OCI-LY7 (cell line): ENCODE measurements around the gene PDGFB. TPM values are rescaled to one million over a fixed set of nuclear protein-coding genes. Genes with fewer than 3 reads are reported as not detected.

Source experiments
- BruUV-seq: library from RNA; stranded (reverse); fragments of 400-500 nt; replicated peaks from 2 replicates; lab custom pipeline; 2021; lab: Mats Ljungman, UMichigan
- CTCF ChIA-PET: fragments of 300-600 bp; sonication (Branson Sonifier 250); formaldehyde crosslinking; loops from one replicate; lab custom pipeline; 2022; ENCODE audit warnings: antibody characterized with exemption; ENCODE audit not compliant: unreplicated experiment; lab: Charles Lee
- POLR2A ChIA-PET: fragments of 300-600 bp; sonication (Branson Sonifier 250); formaldehyde crosslinking; loops from one replicate; lab custom pipeline; 2022; ENCODE audit warnings: antibody characterized with exemption; lab: Charles Lee
- DNase-seq: peaks from one replicate; pipeline ENCODE4 v3.0.0-alpha.2; 2015; ENCODE audit warnings: low spot score
- H2AFZ ChIP-seq: fragments of 200-600 bp; sonication (generic), shearing (Covaris generic); 2 replicates; pipeline ENCODE4 v1.6.1; 2014; ENCODE audit warnings: mild to moderate bottlenecking, antibody characterized with exemption, low read length, moderate library complexity
- H3K27ac ChIP-seq: fragments of 200-600 bp; sonication (generic); 2 replicates; pipeline ENCODE4 v1.5.1; 2014; ENCODE audit warnings: mixed run types, low read depth, mild to moderate bottlenecking, moderate library complexity, low read length, inconsistent platforms; ENCODE audit not compliant: poor library complexity, severe bottlenecking
- H3K36me3 ChIP-seq: fragments of 200-600 bp; sonication (generic); 2 replicates; pipeline ENCODE4 v1.6.1; 2014; ENCODE audit warnings: mild to moderate bottlenecking, antibody characterized with exemption, low read length, moderate library complexity, mixed read lengths; ENCODE audit not compliant: insufficient read depth
- H3K4me1 ChIP-seq: fragments of 200-600 bp; sonication (generic); 2 replicates; pipeline ENCODE4 v1.5.1; 2014; ENCODE audit warnings: mild to moderate bottlenecking, low read length; ENCODE audit not compliant: insufficient read depth, poor library complexity, severe bottlenecking
- H3K4me2 ChIP-seq: fragments of 200-600 bp; sonication (generic); 2 replicates; pipeline ENCODE4 v1.6.1; 2014; ENCODE audit warnings: mild to moderate bottlenecking, low read length
- H3K4me3 ChIP-seq: fragments of 200-600 bp; sonication (generic); 2 replicates; pipeline ENCODE4 v1.5.1; 2014; ENCODE audit warnings: mild to moderate bottlenecking, low read depth, low read length; ENCODE audit not compliant: poor library complexity, severe bottlenecking
- H3K79me2 ChIP-seq: fragments of 200-600 bp; sonication (generic); 2 replicates; pipeline ENCODE4 v1.6.1; 2016; ENCODE audit warnings: low read depth, mild to moderate bottlenecking, low read length, moderate library complexity, mixed read lengths; ENCODE audit not compliant: insufficient read depth
- H3K9me2 ChIP-seq: fragments of 200-600 bp; sonication (generic); 2 replicates; pipeline ENCODE4 v1.6.1; 2016; ENCODE audit warnings: mild to moderate bottlenecking, low read length, mixed read lengths; ENCODE audit not compliant: insufficient read depth
- H3K9me3 ChIP-seq: fragments of 200-600 bp; sonication (generic); 2 replicates; pipeline ENCODE4 v1.6.1; 2014; ENCODE audit warnings: mild to moderate bottlenecking, mixed run types, low read length, mixed read lengths
- H4K20me1 ChIP-seq: fragments of 200-600 bp; sonication (generic); 2 replicates; pipeline ENCODE4 v1.6.1; 2014; ENCODE audit warnings: mild to moderate bottlenecking, antibody characterized with exemption, low read length, moderate library complexity, mixed read lengths; ENCODE audit not compliant: insufficient read depth
- EZH2phosphoT487 ChIP-seq: fragments of 200-600 bp; sonication (generic); IDR thresholded peaks from 2 replicates; pipeline ENCODE4 v1.6.1; 2018; ENCODE audit warnings: low read depth, borderline replicate concordance, mild to moderate bottlenecking, mixed run types, antibody characterized with exemption, low read length, moderate library complexity, mixed read lengths
- intact Hi-C: fragments of 100-400 bp; cut with micrococcal nuclease; formaldehyde crosslinking; loops from one replicate; pipeline ENCODE4 v1.10.0; 2022; ENCODE audit not compliant: unreplicated experiment
- total RNA-seq, 2 experiments: library from RNA; depleted of rRNA in 1 of 2; stranded (reverse); fragments of >200 nt in 1 of 2; shearing (Covaris generic) in 1 of 2; gene quantifications; 2 replicates each; pipeline ENCODE4 v1.2.3, GENCODE V29; 2014 to 2022
- TF ChIP-seq, protein P1 (sequence below): fragments of 200-600 bp; sonication (generic); conservative IDR thresholded peaks from 2 replicates; pipeline ENCODE4 v1.5.1; 2014; ENCODE audit warnings: mild to moderate bottlenecking, antibody characterized with exemption, low read length, moderate library complexity, mixed read lengths

The PDGFB gene
- total RNA-seq, 2 experiments from 2014 or later, result 0.27 TPM; not detected in 1

DNA sequence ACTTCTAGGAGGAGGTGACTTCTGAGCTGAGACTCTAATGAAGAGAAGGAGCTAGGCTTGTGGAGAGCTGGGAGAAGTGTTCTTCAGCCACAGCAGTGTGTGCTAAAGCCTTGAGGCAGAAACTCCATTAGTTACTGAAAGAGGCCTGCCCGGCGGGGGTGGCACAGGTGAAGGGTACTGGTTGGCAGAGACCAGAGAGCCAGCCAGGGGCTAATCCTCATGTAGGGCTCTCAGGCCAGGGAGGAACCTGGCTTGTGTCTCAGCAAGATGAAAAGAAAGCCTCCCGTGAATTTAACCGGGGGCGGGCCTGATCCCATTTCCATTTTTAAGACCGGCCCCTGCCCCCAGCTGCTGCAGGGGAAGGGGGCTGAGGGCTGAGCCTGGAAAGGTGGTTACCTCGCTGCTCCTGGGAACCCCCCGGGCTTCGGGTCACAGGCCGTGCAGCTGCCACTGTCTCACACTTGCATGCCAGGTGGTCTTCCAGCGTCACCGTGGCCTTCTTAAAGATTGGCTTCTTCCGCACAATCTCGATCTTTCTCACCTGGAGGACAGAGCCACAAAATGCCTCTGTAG lies 15.0 kb downstream of the PDGFB start:
- ChIA-PET CTCF (no interaction called here), POLR2A (no interaction called here)
- Histone ChIP-seq H3K36me3 (no peaks in the 10 kb centered on the region), H4K20me1 (no peaks in the 10 kb centered on the region), H3K9me3 (no peaks in the 10 kb centered on the region), H3K4me3 (no peak overlapping the region), H3K27ac (no peak overlapping the region), H3K4me2 (no peak overlapping the region), H3K79me2 (no peaks in the 10 kb centered on the region), H2AFZ (no peak overlapping the region), H3K9me2 (no peaks in the 10 kb centered on the region), H3K4me1 (no peaks in the 10 kb centered on the region)
- no peak for DNase-seq
- no peak for TF ChIP-seq EZH2phosphoT487
- TF ChIP-seq, protein P1, sequence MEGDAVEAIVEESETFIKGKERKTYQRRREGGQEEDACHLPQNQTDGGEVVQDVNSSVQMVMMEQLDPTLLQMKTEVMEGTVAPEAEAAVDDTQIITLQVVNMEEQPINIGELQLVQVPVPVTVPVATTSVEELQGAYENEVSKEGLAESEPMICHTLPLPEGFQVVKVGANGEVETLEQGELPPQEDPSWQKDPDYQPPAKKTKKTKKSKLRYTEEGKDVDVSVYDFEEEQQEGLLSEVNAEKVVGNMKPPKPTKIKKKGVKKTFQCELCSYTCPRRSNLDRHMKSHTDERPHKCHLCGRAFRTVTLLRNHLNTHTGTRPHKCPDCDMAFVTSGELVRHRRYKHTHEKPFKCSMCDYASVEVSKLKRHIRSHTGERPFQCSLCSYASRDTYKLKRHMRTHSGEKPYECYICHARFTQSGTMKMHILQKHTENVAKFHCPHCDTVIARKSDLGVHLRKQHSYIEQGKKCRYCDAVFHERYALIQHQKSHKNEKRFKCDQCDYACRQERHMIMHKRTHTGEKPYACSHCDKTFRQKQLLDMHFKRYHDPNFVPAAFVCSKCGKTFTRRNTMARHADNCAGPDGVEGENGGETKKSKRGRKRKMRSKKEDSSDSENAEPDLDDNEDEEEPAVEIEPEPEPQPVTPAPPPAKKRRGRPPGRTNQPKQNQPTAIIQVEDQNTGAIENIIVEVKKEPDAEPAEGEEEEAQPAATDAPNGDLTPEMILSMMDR, result no peak
- no TSS peak for BruUV-seq
- intact Hi-C loops, result no loop called here

DNA sequence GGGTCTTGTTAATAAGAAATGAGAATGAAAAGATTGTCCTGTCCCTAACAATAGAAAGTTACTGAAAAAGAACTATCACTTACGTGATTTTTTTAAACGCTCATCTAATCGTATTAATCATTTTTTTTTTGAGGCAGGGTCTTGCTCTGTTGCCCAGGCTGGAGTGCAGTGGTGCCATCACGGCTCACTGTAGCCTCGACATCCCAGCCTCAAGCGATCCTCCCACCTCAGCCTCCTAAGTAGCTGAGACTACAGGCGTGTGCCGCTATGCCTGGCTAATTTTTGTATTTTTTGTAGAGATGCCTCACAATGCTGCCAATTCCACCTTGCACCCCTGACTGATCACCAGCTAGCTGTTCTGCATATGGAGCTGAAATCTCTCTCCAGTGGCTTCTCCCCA lies 15.7 kb downstream of the PDGFB start:
- no peak for DNase-seq
- no peak overlapping the region for H3K4me3 ChIP-seq
- H2AFZ ChIP-seq, result no peak overlapping the region
- no peak overlapping the region for H3K4me2 ChIP-seq
- no peak overlapping the region for H3K27ac ChIP-seq
- ChIA-PET POLR2A (no interaction called here), CTCF (no interaction called here)
- no peaks in the 10 kb centered on the region for H3K79me2 ChIP-seq
- no peak for TF ChIP-seq EZH2phosphoT487
- TF ChIP-seq, protein P1, result no peak
- H3K36me3 ChIP-seq, result no peaks in the 10 kb centered on the region
- BruUV-seq, result no TSS peak
- H3K9me3 ChIP-seq, result no peaks in the 10 kb centered on the region
- H4K20me1 ChIP-seq, result no peaks in the 10 kb centered on the region
- no peaks in the 10 kb centered on the region for H3K9me2 ChIP-seq
- intact Hi-C loops, result no loop called here
- H3K4me1 ChIP-seq, result no peaks in the 10 kb centered on the region

GRCh38 chr22:39227542-39228272 lies 17.1 kb downstream of the PDGFB start:
- Histone ChIP-seq H3K4me2 (no peak overlapping the region), H2AFZ (no peak overlapping the region), H3K79me2 (no peaks in the 10 kb centered on the region), H3K36me3 (no peaks in the 10 kb centered on the region), H3K4me1 (no peaks in the 10 kb centered on the region), H4K20me1 (no peaks in the 10 kb centered on the region), H3K9me3 (no peaks in the 10 kb centered on the region), H3K9me2 (no peaks in the 10 kb centered on the region), H3K4me3 (no peak overlapping the region), H3K27ac (no peak overlapping the region)
- ChIA-PET POLR2A (no interaction called here), CTCF (no interaction called here)
- DNase-seq, result no peak
- intact Hi-C loops, result no loop called here
- BruUV-seq, result no TSS peak
- no peak for TF ChIP-seq EZH2phosphoT487
- TF ChIP-seq, protein P1, result no peak
